ENCODE data around the gene NOTCH2.
A peak's percentile ranks its signal among the peaks of the same experiment; 100 is the strongest.
"Not testable (repeated sequence)": the region's sequence is repeated elsewhere in the genome, so short reads cannot be mapped to it uniquely, and the experiment has no call there.

Gene NOTCH2

DNA sequence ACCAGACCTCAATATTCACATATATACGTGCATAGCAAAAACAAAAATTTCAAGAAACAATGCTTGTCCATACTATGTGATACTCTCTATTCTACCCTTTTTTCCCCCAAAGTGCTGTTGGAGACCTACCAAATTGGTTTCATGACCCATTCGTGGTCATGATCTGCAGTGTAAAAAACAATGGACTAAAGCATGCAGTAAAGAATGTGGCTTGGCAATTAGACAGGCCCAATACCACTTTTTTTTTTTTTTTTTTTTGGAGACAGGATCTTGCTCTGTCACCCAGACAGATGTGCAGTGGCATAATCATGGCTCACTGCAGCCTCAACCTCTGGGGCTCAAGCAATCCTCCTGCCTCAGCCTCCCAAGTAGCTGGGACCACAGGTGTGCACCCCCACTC lies 21.3 kb downstream of the NOTCH2 start:
- DNase-seq: not testable (repeated sequence)

DNA sequence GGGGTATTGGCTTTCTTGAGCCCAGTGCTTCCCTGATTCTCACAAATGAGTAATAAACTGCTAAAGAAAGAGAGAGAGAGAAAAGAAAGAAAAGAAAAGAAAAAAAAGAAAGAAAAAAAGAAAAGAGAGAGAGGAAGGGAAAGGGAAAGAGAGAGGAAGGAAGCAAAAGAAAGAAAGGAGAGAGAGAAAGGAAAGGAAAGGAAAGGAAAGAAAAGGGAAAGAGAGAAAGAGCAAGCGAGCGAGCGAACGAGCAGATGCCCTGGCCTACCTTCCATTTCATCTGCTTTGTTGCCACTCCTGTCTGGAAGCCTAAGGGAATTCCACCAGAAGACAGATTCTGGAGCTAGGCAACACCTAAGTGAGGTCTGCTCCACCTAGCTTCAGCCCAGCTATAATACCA lies 27.7 kb downstream of the NOTCH2 start:
- DNase-seq: not testable (repeated sequence)

DNA sequence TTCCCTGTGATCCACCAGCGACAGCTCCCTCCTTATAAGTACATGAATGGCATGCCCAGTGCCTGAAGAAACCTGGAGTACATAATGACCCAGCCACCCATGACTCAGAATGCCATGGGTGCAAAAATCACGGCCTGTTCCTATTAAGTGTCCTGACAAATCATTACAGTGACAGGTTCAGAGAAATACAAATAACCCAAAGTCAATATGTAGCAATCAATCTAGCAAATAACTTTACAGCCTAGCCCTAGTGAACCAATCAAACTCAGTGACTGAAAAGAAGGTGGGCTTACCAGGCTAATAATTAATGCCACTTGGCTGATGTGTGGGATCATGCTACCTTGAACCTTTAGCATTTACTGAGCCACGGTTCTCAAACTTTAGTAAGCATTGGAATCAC lies 37.2 kb downstream of the NOTCH2 start:
- DNase-seq: not testable (repeated sequence)

DNA sequence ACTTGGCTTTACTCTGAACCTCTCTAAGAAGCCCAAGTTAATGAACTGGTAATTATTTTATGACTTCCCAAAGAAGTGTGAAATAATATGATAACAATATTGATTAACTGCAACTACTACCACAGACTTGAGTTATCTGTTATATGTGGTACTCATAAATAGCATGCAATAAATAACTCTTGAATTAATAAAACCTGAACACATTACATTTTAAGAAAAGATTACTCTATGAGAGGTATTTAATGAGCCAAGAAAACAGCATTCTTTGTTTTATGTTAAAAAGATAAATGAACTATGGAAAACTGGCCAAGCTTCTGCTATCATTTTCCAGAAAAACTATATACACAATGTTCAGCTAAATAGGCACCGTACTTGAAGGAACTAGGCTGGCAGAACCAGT lies 45.7 kb downstream of the NOTCH2 start:
- not testable (repeated sequence) for DNase-seq

DNA sequence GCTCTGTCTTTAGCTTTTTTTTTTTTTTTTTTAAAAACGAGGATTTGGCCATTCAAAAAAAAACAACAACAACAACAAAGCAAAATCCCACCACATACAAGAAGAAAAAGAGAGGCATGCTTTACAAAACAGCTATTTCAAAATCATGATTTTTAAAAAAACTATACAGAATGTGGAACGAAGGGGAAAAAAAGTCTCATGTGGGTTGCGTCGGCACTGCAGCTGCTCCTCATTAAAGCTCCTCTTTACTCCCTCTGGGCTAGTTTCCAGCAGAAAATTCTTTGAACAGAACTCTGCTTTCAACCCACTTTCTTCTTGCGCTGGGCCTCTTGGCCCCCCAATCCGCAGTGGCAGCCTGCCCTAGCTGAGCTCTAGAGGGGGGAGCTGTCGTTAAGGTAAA lies 54.5 kb downstream of the NOTCH2 start:
- DNase-seq: not testable (repeated sequence)

DNA sequence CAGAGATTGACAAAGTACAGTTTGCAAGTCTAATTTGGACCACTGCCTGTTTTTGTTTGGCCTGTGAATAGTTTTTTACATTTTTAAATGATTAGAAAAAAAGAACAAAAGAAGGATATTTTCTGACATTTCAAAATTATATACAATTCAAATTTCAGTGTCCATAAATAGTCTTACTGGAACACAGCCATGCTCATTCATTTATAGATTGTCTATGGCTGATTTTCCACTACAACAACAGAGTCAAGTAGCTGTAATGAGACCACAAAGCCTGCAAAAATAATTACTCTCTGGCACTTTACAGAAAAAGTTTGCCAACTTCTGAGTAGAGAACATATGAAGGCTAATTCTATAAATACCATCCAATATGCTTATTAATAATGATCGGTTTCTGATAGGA lies 61.1 kb downstream of the NOTCH2 start:
- DNase-seq: not testable (repeated sequence)

DNA sequence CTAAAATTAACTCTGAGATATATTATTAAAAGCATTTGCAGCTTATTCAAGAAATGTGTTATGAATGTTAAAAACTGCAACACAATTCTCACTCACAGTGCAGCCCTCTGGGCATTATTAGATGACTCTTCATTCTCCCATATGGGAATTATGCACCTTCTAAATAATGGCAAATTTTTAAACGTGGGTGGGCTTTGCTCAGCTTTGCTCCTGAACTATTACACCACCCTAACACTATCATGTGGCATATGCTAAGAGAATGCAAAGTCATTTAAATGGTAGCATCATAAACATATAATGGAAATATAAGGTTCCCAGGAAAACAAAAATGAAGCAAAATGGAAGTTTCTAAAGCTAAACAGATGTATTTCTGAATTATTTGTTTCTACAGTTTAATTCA lies 61.6 kb downstream of the NOTCH2 start:
- DNase-seq: not testable (repeated sequence)

DNA sequence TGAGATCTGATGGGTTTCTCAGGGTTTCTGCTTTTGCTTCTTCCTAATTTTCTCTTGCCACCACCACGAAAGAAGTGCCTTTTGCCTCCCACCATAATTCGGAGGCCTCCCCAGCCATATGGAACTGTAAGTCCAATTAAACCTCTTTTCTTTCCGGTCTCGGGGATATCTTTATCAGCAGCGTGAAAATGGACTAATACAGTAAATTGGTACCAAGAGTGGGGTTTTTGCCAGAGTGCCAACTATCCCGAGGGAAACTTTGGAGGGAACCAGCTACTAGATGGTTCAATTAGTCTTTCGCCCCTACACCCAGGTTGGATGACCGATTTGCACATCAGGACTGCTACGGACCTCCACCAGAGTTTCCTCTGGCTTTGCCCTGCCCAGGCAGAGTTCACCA lies 68.4 kb downstream of the NOTCH2 start:
- not testable (repeated sequence) for DNase-seq

DNA sequence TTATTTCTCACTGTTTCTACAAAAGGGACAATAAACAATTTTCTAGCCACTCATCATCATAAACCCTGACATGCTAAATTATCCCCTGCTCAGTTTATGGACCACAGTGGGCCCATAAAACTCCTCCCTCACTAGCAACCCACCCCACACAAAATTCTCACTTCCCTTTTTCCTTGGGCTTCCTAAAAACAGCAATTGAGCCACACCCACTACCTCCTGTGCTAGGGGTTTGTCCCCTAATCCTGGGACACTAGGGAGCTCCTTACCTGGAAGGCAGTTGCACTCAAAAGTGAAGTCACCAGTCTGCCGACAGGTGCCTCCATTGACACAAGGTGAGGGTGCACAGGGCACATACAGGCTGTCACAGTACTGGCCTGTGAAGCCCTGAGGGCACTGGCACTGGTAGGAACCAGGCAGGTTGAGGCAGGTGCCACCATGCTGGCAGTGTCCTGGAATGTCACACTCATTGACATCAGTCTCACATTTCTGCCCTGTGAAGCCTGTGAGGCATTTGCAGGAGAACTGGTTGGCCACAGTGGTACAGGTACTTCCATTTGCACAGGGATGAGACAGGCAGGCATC lies 72.6 kb downstream of the NOTCH2 start:
- not testable (repeated sequence) for DNase-seq

DNA sequence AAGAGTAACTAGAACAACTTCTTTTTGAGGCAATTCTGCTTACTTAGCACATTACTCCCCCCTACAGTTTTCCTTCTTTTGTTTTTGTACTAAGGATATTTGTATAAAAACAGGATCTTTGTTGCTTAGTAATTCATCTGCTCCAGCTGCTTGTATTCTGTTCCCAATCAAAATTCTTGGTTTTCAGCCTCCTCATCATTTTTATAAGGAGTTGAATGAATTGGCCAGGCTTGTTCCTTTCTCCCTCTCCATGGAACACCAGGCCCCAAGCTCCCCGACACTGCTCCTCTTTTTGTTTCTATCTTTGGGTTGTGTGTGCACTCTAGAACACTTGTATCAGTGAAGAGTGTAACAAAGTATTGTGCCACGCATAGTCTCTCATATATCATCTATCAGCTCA lies 73.5 kb downstream of the NOTCH2 start:
- not testable (repeated sequence) for DNase-seq

DNA sequence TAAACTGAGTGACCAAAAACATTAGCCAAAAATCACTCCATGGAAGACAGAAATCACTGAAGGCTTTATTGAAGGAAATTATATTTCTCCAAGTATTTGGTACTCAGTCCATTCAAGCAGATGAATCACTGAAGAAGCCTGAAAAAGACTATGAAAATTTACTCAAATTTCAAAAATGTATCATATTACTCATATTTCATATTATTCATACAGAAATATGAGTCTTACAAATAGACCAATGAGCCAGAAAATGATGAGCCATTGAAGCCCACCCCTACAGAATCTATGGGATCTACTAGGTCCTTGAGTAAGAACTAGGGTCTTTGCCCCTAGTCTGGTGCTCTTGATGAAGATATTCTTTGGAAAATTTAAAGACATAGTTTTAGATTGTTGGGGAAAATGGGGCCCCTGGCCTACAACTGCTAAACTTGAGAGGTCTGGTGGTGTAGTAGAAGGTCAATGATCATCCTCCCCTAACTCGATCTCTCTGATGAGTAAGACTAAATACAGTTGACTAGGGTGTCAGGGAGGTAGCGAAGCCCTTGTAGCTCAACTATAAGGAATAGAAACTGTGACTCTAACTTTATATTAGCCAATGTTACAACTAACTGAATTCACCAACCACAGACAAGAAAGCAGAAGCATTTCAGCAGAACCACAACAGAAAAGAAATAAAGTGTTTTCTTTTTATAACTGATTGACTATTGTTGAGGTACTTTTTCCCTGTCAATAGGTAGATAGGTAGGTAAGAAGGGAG lies 81.0 kb downstream of the NOTCH2 start:
- DNase-seq: no peak

DNA sequence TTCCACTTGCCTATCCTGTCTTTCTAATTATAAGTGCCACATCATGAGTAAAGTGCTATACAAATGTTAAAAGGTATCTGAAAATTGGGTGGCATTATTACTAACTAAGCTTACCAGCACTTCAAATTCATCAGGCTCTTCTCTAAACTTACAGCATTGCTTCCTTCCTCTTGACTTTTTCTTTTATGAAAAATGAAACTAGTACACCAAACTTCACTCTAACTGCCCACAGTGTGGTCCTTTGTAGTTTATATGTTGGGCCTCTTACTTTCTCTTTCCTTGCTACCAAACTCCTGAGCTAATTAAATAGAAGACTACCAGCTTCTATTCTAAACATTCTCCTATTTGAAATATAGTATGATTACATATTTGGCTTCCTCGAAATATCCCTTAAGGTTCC lies 81.8 kb downstream of the NOTCH2 start:
- no peak for DNase-seq

DNA sequence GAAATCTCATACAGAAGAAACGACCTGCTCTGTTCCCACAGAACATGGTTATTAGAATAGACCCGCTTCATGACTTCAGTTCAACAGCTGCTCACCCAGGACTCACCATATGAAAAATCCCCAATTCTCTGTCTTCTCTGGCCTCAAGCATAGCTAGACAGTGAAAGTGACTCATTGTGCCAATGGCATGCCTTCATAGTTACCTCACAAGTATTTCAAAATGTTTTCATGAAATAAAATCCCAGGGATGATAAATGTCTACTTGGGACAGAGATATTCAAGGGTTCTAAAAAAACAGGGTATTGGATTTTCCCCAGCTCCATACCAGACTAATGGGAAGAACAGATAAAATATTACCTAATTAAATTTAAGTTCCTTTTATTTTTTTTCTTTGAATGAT lies 82.3 kb downstream of the NOTCH2 start:
- DNase-seq: no peak

DNA sequence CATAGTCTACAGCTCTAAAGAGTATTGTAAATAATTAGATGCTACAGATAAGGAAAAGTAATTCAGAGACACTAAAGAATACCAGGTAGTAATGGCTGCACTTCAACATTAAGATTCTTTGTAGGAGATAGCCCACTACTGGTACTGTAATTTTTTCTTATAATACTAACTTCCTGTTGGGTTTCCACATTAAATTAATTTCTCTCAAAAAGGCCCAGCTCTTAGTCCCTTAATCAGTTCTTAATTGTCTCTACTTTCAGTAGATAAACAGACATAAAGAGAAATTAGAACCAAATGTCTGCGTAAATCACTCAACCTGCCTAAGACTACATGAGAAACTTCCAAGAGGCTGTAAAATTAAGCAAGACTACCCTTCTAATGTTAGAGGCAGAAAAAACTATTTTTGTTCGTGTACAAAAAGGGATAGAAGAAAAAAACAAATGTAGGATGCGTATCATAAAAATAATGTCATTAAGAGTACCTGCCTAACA lies 83.4 kb downstream of the NOTCH2 start:
- no peak for DNase-seq

DNA sequence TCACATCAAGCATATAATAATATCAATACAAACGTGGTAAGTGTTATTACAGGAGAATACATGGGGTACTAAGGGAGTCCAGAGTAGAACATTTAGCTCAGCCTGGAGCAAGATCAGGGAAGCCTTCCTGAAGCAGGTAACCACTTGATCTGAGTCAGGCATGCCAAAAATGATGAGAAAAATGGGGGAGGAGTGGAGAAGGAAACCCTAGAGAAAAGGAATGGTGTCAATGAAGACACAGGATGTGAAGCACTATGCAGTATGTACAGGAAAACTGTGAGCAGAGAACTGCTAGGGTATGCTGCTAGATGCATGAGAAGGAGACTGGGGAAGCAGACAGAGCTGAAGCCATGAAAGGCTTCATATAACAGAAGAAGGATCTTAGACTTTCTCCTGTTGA lies 84.7 kb downstream of the NOTCH2 start:
- no peak for DNase-seq

DNA sequence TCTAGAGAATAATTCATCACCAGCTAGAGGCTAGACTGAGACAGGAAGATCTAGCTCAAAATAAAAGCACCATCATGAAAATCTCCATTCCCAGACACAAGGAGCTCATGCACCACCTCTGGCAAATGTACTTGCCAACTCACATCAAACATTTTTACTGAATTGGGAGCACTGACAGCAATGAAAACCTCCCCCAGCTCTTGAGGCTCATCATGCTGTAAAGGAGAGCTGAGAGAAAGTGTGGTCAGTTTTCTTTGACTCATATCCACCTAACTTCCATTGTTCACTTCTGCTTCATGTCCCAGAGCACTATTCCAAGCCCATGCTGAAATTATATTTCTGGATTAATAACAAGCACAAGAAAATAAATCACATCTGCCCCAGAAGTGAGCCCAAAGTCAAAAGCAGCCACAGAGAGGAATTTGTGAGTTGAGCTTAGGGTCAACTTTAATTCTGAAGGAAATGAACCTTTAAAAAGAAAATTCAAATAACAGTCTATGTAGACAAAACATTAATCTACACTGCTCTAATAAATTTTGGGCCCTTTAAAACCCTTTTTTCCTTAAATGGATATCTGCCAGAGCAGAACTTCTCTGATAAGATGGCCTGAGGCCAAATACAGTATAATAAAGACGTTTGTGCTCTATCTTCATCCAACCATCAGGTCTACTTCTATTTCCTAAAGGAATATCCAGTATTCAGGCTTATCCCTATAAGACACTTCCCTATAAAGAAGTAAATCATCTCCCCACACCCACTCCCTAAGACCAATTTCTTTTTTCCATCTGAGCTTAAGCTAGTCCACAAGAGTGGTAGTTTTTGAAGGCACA lies 87.3 kb downstream of the NOTCH2 start:
- peak; percentile 74 for DNase-seq

DNA sequence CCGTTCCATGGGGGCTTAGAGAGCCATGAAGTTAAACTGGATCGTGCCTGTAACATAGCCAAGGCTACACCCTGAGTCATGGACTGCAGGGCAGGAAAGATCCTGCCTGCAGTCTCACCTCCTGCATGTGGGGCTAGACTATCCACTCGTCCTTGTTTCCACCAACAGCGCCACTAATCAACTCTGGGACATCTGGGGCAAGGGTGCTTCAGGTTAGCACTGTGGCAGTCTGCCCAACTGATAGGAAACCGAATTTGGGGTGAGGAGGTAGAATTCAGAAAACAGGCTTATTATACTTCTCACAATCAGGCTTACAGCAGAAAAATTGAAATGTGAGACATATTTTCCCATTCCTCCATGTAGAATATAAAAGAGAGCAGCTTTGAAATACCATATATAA lies 88.0 kb downstream of the NOTCH2 start:
- no peak for DNase-seq

DNA sequence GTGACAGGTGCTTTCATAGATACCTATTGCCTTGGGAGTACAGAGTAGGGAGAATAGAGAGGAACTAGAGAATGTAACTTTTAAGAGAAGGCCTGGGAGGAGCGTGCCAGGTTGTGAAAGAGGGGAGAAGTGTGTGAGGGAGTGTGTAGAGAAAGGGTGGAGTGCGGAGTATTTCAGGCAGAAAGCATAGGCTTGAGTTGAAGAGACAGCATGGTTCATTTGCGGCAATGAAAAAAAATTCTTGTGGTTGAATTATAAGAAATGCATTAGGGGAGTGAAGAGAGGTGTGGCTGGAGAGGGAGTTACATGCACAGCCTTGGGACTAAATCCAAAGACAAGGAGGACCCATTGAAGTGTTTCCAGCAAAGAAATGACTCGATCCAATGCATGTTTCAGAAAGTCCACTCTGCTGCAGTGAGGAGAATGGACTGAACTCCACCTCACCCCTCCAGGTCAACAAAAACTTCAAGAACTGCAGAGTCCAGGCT lies 91.4 kb downstream of the NOTCH2 start:
- DNase-seq: no peak

DNA sequence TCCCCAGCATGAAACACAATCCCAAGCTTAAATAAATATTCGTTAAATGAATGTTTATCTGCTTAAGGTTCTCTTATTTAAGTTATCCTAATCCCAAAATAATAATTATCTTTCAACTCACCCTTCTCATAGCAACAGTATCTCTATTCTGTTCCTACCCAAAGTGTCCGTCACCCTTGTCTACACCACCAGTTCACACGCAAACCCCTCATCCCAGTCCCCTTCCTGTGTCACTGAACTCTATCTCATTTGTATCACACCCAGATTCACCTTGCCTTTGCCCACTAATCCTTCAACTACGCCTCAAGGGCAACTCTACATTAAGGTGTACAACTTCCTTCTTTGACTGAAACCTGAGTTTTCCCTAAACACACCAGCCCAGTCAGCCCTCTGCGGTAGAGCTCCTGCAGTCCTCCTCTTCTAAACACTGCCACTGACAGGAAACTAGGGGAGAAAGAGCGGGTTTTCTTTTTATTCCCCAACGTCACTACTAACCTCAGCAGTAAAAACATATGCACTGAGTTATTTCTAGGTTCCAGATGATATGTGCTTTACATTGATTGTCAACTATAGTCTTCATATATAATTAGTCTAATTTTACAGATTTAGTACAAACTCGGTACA lies 92.2 kb downstream of the NOTCH2 start:
- DNase-seq: not testable (repeated sequence)

DNA sequence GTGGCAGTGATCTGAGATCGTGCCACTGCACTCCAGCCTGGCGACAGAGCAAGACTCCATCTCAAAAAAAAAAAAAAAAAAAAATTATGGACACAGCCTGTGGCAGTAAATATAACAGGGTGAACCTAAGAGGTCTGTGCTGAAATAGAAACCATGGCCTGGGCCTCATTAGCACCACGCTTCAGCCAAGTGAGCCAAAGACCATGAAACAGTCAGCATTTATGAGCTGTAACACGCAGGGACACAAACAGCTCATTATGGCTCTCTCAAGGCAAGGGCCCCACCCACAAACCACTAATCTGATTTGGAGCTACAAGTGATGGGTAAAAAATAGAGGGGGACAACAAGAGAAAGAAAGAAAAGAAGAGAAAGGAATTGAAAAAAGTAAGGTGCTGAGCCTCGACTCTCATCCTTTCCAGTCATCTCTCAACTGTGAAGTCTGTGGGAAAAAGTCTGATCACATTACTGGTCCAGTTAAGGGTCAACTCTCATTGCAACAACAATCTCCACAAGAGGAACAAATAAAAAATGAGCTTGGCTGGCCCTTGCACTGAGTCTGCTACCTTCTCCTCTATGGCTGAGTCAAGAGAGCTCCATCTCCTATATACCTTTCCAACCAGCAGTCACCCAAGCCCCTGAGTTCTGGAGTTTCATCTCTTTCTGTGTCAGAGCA lies 93.7 kb downstream of the NOTCH2 start:
- DNase-seq: not testable (repeated sequence)

DNA sequence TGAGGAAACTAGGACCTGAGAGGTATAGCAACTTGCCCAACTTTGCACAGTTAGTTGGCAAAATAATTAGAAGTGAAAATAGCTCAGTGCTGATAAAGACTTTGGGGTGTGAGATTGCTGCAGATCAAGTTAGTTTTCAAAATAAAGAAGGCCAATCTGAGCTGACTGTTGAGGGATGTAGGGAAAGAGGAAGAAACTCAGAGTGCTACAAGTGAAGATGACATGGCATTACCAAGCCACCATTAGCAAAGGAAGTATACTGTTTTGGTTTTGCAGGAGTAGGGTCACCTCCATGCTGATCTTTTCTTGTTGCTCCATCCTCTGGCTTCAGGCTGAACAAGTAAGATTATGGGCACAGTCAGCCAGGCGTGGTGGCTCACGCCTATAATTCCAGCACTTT lies 94.5 kb downstream of the NOTCH2 start:
- DNase-seq: no peak

DNA sequence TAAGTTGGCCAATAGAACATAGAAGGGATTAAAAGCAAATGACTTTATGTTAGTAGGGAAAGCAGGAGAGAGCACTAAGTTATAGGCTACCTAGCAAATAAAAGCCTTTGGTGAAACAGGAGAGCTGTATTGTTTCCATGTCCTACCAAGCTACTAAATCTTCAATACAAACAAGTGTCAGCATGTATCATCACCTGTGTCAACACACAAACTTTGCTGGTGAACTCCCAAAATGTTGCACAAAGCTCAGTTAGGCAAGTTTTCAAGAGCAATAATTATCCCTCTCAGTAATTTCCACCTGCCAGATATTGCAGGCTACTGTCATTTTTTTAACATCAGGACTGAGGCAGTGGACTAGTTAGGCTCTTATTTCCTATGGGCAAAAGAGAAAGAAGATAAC lies 95.4 kb downstream of the NOTCH2 start:
- DNase-seq: no peak

Measured in right hindlimb (tissue), 1 donor.